Kidney epithelial cell (primary cell): ENCODE data around the gene GPR15LG. TPM values are rescaled to one million over a fixed set of nuclear protein-coding genes. Genes with fewer than 3 reads are reported as not detected.
A peak's percentile ranks its signal among the peaks of the same experiment; 100 is the strongest.

Experiments used
- DNase-seq: peaks from one replicate; pipeline ENCODE4 v3.0.0-alpha.2; 2010; ENCODE audit warnings: low read depth
- H3K27me3 ChIP-seq: 2 replicates; pipeline ENCODE4 v1.6.0; 2011; ENCODE audit warnings: low read length; ENCODE audit not compliant: control insufficient read depth, insufficient read depth
- H3K36me3 ChIP-seq: 2 replicates; pipeline ENCODE4 v1.5.1; 2011; ENCODE audit warnings: low read length; ENCODE audit not compliant: control insufficient read depth, insufficient read depth
- H3K4me3 ChIP-seq: 2 replicates; pipeline ENCODE4 v1.5.1; 2011; ENCODE audit warnings: low read depth, mild to moderate bottlenecking, control low read depth, low read length
- CTCF ChIP-seq: IDR thresholded peaks from 2 replicates; pipeline ENCODE4 v1.5.1; 2011; ENCODE audit warnings: mild to moderate bottlenecking, moderate library complexity, low read length, control low read depth, inconsistent platforms; ENCODE audit not compliant: insufficient read depth, poor library complexity, severe bottlenecking
- total RNA-seq: library from RNA; depleted of rRNA; stranded (reverse); fragments of >200 nt; gene quantifications from 2 replicates; pipeline ENCODE4 v1.2.3, GENCODE V29; 2015

The GPR15LG gene
- total RNA-seq, 1 donor from 2014 or later = not detected

GRCh38 chr10:84195044-84195830 lies 21.6 kb downstream of the GPR15LG start:
- no peak for TF ChIP-seq CTCF
- Histone ChIP-seq H3K4me3 (peak overlapping the region; percentile 30), H3K27me3 (peaks cover 29% of the 10 kb centered on the region)

GRCh38 chr10:84196083-84196482 lies 22.5 kb downstream of the GPR15LG start:
- TF ChIP-seq CTCF = no peak
- H3K36me3 ChIP-seq = no peaks in the 10 kb centered on the region
- H3K27me3 ChIP-seq = peaks cover 29% of the 10 kb centered on the region
- H3K4me3 ChIP-seq = no peak overlapping the region
- no peak for DNase-seq

More at GRCh38 chr10:84195044-84195830, 21.6 kb downstream of the GPR15LG start:
- DNase-seq = no peak
- no peaks in the 10 kb centered on the region for H3K36me3 ChIP-seq

GRCh38 chr10:84196941-84197340 lies 23.3 kb downstream of the GPR15LG start:
- TF ChIP-seq CTCF = no peak
- DNase-seq = no peak
- no peak overlapping the region for H3K4me3 ChIP-seq
- no peaks in the 10 kb centered on the region for H3K36me3 ChIP-seq
- peaks cover 29% of the 10 kb centered on the region for H3K27me3 ChIP-seq

GRCh38 chr10:84197643-84198042 lies 24.0 kb downstream of the GPR15LG start:
- no peak for DNase-seq
- Histone ChIP-seq H3K36me3 (no peaks in the 10 kb centered on the region), H3K4me3 (no peak overlapping the region), H3K27me3 (peaks cover 29% of the 10 kb centered on the region)
- no peak for TF ChIP-seq CTCF

GRCh38 chr10:84198206-84198915 lies 24.8 kb downstream of the GPR15LG start:
- H3K27me3 ChIP-seq = peaks cover 28% of the 10 kb centered on the region
- H3K4me3 ChIP-seq = no peak overlapping the region
- H3K36me3 ChIP-seq = no peaks in the 10 kb centered on the region
- TF ChIP-seq CTCF = no peak
- DNase-seq = no peak
